B cell (primary cell): ENCODE results near the gene CDK18. TPM values are rescaled to one million over a fixed set of nuclear protein-coding genes. Genes with fewer than 3 reads are reported as not detected.

ENCODE experiments used
- ATAC-seq: fragments of 200-7000 bp; cut with Tn5 transposase; one replicate; pipeline ENCODE4 v1.10.0; 2021; ENCODE audit warnings: low read depth, mild to moderate bottlenecking, moderate number of reproducible peaks, moderate library complexity
- CTCF ChIA-PET: fragments of 350-600 bp; sonication (Branson Sonifier 250); formaldehyde crosslinking; loops from one replicate; lab custom pipeline; 2021; ENCODE audit warnings: antibody characterized with exemption, inconsistent platforms; lab: Charles Lee
- POLR2A ChIA-PET: fragments of 350-600 bp; sonication (Branson Sonifier 250); formaldehyde crosslinking; loops from one replicate; lab custom pipeline; 2021; ENCODE audit warnings: antibody characterized with exemption; lab: Charles Lee
- DNase-seq: peaks from one replicate; pipeline ENCODE4 v3.0.0; 2013
- H2AFZ ChIP-seq: 2 replicates; pipeline ENCODE4 v1.6.1; 2012; ENCODE audit warnings: mild to moderate bottlenecking, low read depth, low read length; ENCODE audit not compliant: insufficient read depth, poor library complexity, severe bottlenecking
- H3K27ac ChIP-seq, 2 donors: 1 replicate in 1 of 2; 2 replicates in 1 of 2; pipeline ENCODE4 v1.5.1; 2012 to 2013; ENCODE audit warnings: low read length in 2 of 2, mild to moderate bottlenecking in 2 of 2, moderate library complexity in 1 of 2
- H3K27me3 ChIP-seq, 4 experiments: fragments of 200-600 bp in 1 of 4; sonication (generic) in 1 of 4; replicated peaks in 1 of 4; 1 replicate in 2 of 4; 2 replicates in 2 of 4; pipeline versions ENCODE4 v1.6.1 to v1.7.0; 2013 to 2016; ENCODE audit warnings: low read length in 3 of 4, mild to moderate bottlenecking in 2 of 4, mixed read lengths in 1 of 4, moderate library complexity in 1 of 4; ENCODE audit not compliant: insufficient read depth in 4 of 4, control insufficient read depth in 3 of 4; ENCODE audit errors: control extremely low read depth in 1 of 4
- H3K36me3 ChIP-seq, 2 experiments: replicated peaks in 1 of 2; 1 replicate in 1 of 2; 2 replicates in 1 of 2; pipeline versions ENCODE4 v1.6.1 to v1.7.1; 2013; ENCODE audit warnings: low read length in 1 of 2; ENCODE audit not compliant: insufficient read depth in 2 of 2, control insufficient read depth in 1 of 2; ENCODE audit errors: control extremely low read depth in 1 of 2, extremely low read depth in 1 of 2
- H3K4me1 ChIP-seq, 2 donors: fragments of 200-600 bp in 1 of 2; sonication (generic) in 1 of 2; 1 replicate in 1 of 2; 2 replicates in 1 of 2; pipeline versions ENCODE4 v1.5.1 to v1.6.1; 2013 to 2017; ENCODE audit warnings: low read length in 2 of 2; ENCODE audit not compliant: control insufficient read depth in 2 of 2, insufficient read depth in 2 of 2
- H3K4me2 ChIP-seq: replicated peaks from 2 replicates; pipeline ENCODE3; 2012; ENCODE audit warnings: mild to moderate bottlenecking, low read depth, low read length; ENCODE audit not compliant: poor library complexity, severe bottlenecking
- H3K4me3 ChIP-seq, 5 experiments: fragments of 200-600 bp in 1 of 5; sonication (generic) in 1 of 5; 1 replicate in 3 of 5; 2 replicates in 2 of 5; pipeline versions ENCODE4 v1.5.1 to v1.7.0; 2011 to 2016; ENCODE audit warnings: low read length in 4 of 5, mild to moderate bottlenecking in 4 of 5, low read depth in 2 of 5, control low read depth in 1 of 5, moderate library complexity in 1 of 5; ENCODE audit not compliant: insufficient read depth in 1 of 5; ENCODE audit errors: control extremely low read depth in 1 of 5, extremely low read depth in 1 of 5
- H3K79me2 ChIP-seq: fragments of 200-600 bp; sonication (generic); one replicate; pipeline ENCODE4 v1.6.0; 2016; ENCODE audit warnings: low read length; ENCODE audit not compliant: control insufficient read depth, insufficient read depth
- H3K9ac ChIP-seq: fragments of 200-600 bp; sonication (generic); 2 replicates; pipeline ENCODE4 v1.6.1; 2017; ENCODE audit warnings: mild to moderate bottlenecking, low read length, moderate library complexity
- H3K9me3 ChIP-seq, 3 donors: one replicate each; pipeline versions ENCODE4 v1.6.1 to v1.7.1; 2013; ENCODE audit warnings: low read length in 2 of 3; ENCODE audit not compliant: control insufficient read depth in 2 of 3, insufficient read depth in 1 of 3; ENCODE audit errors: control extremely low read depth in 1 of 3
- H4K20me1 ChIP-seq: 2 replicates; pipeline ENCODE4 v1.6.0; 2012; ENCODE audit warnings: mild to moderate bottlenecking, low read length; ENCODE audit not compliant: insufficient read depth, control insufficient read depth, poor library complexity, severe bottlenecking
- H3K27ac Mint-ChIP-seq: one replicate; pipeline ENCODE4 v1.8.0; 2021; ENCODE audit warnings: mixed read lengths
- H3K27me3 Mint-ChIP-seq: one replicate; pipeline ENCODE4 v1.8.0; 2021; ENCODE audit warnings: mixed read lengths
- H3K4me1 Mint-ChIP-seq: one replicate; pipeline ENCODE4 v1.8.0; 2021; ENCODE audit warnings: mixed read lengths
- H3K4me3 Mint-ChIP-seq: one replicate; pipeline ENCODE4 v1.8.0; 2021; ENCODE audit warnings: mixed read lengths
- H3K9me3 Mint-ChIP-seq: one replicate; pipeline ENCODE4 v1.8.0; 2022; ENCODE audit warnings: mixed read lengths; ENCODE audit not compliant: insufficient read depth
- CTCF ChIP-seq: fragments of 200-600 bp; IDR thresholded peaks from one replicate; pipeline ENCODE4 v1.8.0; 2022; ENCODE audit warnings: antibody characterized with exemption, mild to moderate bottlenecking
- EZH2 ChIP-seq: IDR thresholded peaks from 2 replicates; pipeline ENCODE4 v1.6.1; 2012; ENCODE audit warnings: borderline replicate concordance, low read depth, mild to moderate bottlenecking, moderate library complexity, low read length; ENCODE audit not compliant: insufficient read depth, poor library complexity, severe bottlenecking
- WGBS: methylation state at CpG from one replicate; pipeline ENCODE4 v1.1.5; 2013; ENCODE audit warnings: missing lambda C conversion rate; ENCODE audit not compliant: insufficient coverage; 5-methylcytosine and 5-hydroxymethylcytosine counted together
- intact Hi-C: fragments of 100-400 bp; cut with micrococcal nuclease; formaldehyde crosslinking; loops from one replicate; pipeline ENCODE4 v1.10.0; 2022
- polyA plus RNA-seq: library from polyadenylated mRNA; depleted of rRNA; stranded (reverse); fragments of >200 nt; gene quantifications from 2 replicates; pipeline ENCODE4 v1.2.3, GENCODE V29; 2012
- total RNA-seq, 2 donors: library from RNA; stranded (reverse); fragments of 120-200 nt in 1 of 2; gene quantifications; 1 replicate in 1 of 2; 2 replicates in 1 of 2; pipeline versions ENCODE4 v1.2.3 to v1.2.4, GENCODE V29; 2013 to 2022

The CDK18 gene
- total and polyA plus RNA-seq, 2 donors (not counting 1 experiment from before 2014, with no cell fraction given): 3.8 to 4.7 TPM

DNA sequence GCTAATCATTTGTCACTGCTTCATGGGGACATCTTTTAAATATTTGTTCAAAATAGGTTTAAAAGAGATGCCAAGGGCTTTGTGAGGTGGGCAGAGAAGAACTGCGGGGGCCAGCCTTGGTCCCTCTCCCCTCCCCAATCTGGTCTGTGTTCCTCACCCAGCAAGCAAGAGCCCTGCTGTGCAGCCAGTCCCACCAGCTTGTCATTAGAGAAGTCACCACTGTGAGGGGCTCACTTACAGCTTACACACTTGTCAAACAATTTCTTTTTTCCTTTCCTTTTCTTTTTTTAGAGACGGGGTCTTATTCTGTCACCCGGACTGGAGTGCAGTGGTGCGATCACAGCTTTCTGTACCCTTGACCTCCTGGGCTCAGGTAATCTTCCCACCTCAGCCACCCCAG is 10.4 kb upstream of the CDK18 start:
- DNase-seq (no peak), ATAC-seq (no peak)
- ChIA-PET POLR2A (no interaction called here), CTCF (interaction anchor here (0.6 to 13.8 kb wide), 4 partner anchors 7 to 162 kb away, joined by 3 to 287 read pairs (median 24); no protein-coding TSS in a partner anchor)
- Histone ChIP-seq H3K79me2 (no peaks in the 10 kb centered on the region), H4K20me1 (no peaks in the 10 kb centered on the region), H2AFZ (no peak overlapping the region), H3K27me3 (peaks cover 0 to 44% (median 9%) of the 10 kb centered on the region in 4 experiments), H3K4me2 (no peak overlapping the region), H3K9me3 (no peaks in the 10 kb centered on the region), H3K4me3 (no peak overlapping the region), H3K4me1 (no peaks in the 10 kb centered on the region), H3K36me3 (no peaks in the 10 kb centered on the region), H3K27ac (no peak overlapping the region), H3K9ac (no peak overlapping the region)
- TF ChIP-seq CTCF (no peak), EZH2 (no peak)
- 70% methylated on average over 4 of the region's 4 CpGs for WGBS
- intact Hi-C loops: no loop called here
- no peak overlapping the region for H3K4me3 Mint-ChIP-seq
- peaks cover 65% of the 10 kb centered on the region for H3K27me3 Mint-ChIP-seq
- no peaks in the 10 kb centered on the region for H3K9me3 Mint-ChIP-seq
- no peak overlapping the region for H3K27ac Mint-ChIP-seq
- no peaks in the 10 kb centered on the region for H3K4me1 Mint-ChIP-seq

- no peaks in the 10 kb centered on the region for H3K36me3 ChIP-seq
- H3K9me3 ChIP-seq: no peaks in the 10 kb centered on the region
- POLR2A ChIA-PET: no interaction called here
- no peak overlapping the region for H3K27ac Mint-ChIP-seq
- WGBS: 76% methylated on average over 4 of the region's 9 CpGs
- no peak overlapping the region for H3K4me2 ChIP-seq
- intact Hi-C loops: no loop called here
- H3K4me3 Mint-ChIP-seq: no peak overlapping the region
- H2AFZ ChIP-seq: no peak overlapping the region
- H3K79me2 ChIP-seq: no peaks in the 10 kb centered on the region
- ATAC-seq: no peak
- H3K4me3 ChIP-seq: no peak overlapping the region
- peaks cover 0 to 36% (median 9%) of the 10 kb centered on the region in 4 experiments for H3K27me3 ChIP-seq
- H3K4me1 ChIP-seq: no peaks in the 10 kb centered on the region
- no peaks in the 10 kb centered on the region for H4K20me1 ChIP-seq
- H3K27me3 Mint-ChIP-seq: peaks cover 57% of the 10 kb centered on the region
- H3K9me3 Mint-ChIP-seq: no peaks in the 10 kb centered on the region
- no peak for DNase-seq
- no peak overlapping the region for H3K9ac ChIP-seq
- CTCF ChIA-PET: interaction anchor here (6.7 kb wide), 1 partner anchor 8 kb away, joined by 46 read pairs; no protein-coding TSS in a partner anchor
- TF ChIP-seq CTCF (no peak), EZH2 (no peak)
- no peaks in the 10 kb centered on the region for H3K4me1 Mint-ChIP-seq
- H3K27ac ChIP-seq: no peak overlapping the region
These were observed 9.1 kb upstream of the CDK18 start for GRCh38 chr1:205495237-205495823.
